Prostate gland (tissue), 2 donors: Measurements from ENCODE around the gene XPO5.
"Not testable (repeated sequence)": the region's sequence is repeated elsewhere in the genome, so short reads cannot be mapped to it uniquely, and the experiment has no call there.

Experiments used
- CTCF ChIP-seq, 4 experiments: fragments of 200-600 bp in 2 of 4; fragments of 450-650 bp in 2 of 4; sonication (generic) in 2 of 4; IDR thresholded peaks; 1 replicate in 3 of 4; 2 replicates in 1 of 4; pipeline ENCODE4 v1.5.1; 2016 to 2019; ENCODE audit warnings: antibody characterized with exemption in 4 of 4, mild to moderate bottlenecking in 2 of 4, moderate library complexity in 2 of 4
- POLR2A ChIP-seq: fragments of 450-650 bp; IDR thresholded peaks from one replicate; pipeline ENCODE4 v1.6.1; 2016; ENCODE audit warnings: antibody characterized with exemption, mild to moderate bottlenecking
- POLR2AphosphoS5 ChIP-seq: sonication (generic); formaldehyde crosslinking; IDR thresholded peaks from one replicate; pipeline ENCODE4 v1.6.1; 2017; ENCODE audit warnings: antibody characterized with exemption

DNA sequence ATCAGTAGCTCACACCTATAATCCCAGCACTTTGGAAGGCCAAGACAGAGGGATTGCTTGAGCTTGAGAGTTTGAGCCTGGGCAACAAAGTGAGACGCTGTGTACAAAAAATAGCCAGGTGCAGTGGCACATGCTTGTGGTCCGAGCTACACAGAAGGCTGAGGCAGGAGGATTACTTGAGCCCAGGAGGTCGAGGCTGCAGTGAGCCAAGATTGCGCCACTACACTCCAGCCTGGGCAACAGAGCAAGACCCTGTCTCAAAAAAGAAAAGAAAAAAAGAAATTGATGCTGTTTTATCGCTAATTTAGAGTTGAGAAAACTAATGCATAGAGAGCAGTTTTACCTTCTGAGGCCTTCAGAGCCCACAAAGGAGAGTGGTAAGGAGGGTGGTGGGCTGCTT, 77.5 kb downstream of the XPO5 start:
- not testable (repeated sequence) for TF ChIP-seq CTCF (IDR thresholded peaks at IDR 0.05); POLR2A; POLR2AphosphoS5
